ENCODE data around the gene PRM1. TPM values are rescaled to one million over a fixed set of nuclear protein-coding genes. Genes with fewer than 3 reads are reported as not detected.

PRM1 gene
- polyA plus RNA-seq, 6 donors from 2014 or later, result not detected

DNA sequence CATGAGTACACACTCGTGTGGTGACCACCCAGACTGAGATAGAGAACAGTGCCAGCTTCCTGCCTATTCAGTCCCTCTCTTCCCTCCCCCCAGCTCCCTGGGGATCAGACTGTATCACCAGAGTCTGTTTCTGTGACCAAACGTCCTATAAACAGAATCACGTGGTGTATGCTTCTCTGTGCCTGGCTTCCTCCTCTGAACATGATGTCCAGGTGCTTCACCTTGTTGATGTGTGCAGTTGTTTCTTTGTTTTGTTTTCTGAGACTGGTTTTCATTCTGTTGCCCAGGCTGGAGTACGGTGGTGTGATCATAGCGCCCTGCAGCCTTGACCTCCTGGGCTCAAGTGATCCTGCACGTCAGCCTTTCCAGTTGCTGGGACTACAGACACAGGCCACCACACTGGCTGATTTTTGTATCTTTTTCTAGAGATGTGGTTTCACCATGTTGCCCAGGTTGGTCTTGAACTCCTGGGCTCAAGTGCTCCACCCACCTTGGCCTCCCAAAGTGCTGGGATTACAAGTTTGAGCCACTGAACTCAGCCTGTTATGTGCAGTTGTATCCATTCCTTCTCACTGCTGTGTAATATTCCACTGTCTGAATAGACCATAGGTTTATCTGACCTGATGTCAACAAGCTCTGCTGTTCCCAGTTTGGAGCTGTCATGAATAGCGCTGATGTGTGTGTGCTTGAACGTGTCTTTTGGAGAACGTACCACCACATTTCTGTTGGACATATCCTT is 28.9 kb upstream of the PRM1 start:
- DNase-seq (peak; percentile 82), ATAC-seq (ENCODE audit: low read depth in 2 of 2) (peak; percentile 52 to 56)
- Mint-ChIP-seq H3K9me3 (peaks cover 0 to 3% (median 0%) of the 10 kb centered on the region in 7 donors), H3K4me1 (peaks cover 52 to 97% (median 86%) of the 10 kb centered on the region in 3 donors), H3K27ac (peak overlapping the region; percentile 87 to 99 (median 99)), H3K36me3 (no peaks in the 10 kb centered on the region), H3K27me3 (no peaks in the 10 kb centered on the region), H3K4me3 (peak overlapping the region; percentile 50 to 90 (median 78))

- peaks cover 49 to 95% (median 75%) of the 10 kb centered on the region in 3 donors for H3K4me1 Mint-ChIP-seq
- ATAC-seq (ENCODE audit: low read depth in 2 of 2) (peak; percentile 51 to 52), DNase-seq (peak; percentile 76)
- H3K27ac Mint-ChIP-seq, result peak overlapping the region; percentile 70 to 99 (median 90)
- peak overlapping the region; percentile 28 to 83 (median 79) for H3K4me3 Mint-ChIP-seq
- H3K27me3 Mint-ChIP-seq, result no peaks in the 10 kb centered on the region
- peaks cover 0 to 3% (median 0%) of the 10 kb centered on the region in 7 donors for H3K9me3 Mint-ChIP-seq
- no peaks in the 10 kb centered on the region for H3K36me3 Mint-ChIP-seq
Observed at GRCh38 chr16:11308493-11309283, 27.6 kb upstream of the PRM1 start.

GRCh38 chr16:11307639-11308492 is 26.7 kb upstream of the PRM1 start:
- Mint-ChIP-seq H3K9me3 (peaks cover 0 to 3% (median 0%) of the 10 kb centered on the region in 7 donors), H3K27me3 (no peaks in the 10 kb centered on the region), H3K36me3 (no peaks in the 10 kb centered on the region), H3K4me3 (peak overlapping the region in 5 of 8 donors; percentile 28 to 79 (median 50)), H3K4me1 (peaks cover 42 to 89% (median 74%) of the 10 kb centered on the region in 3 donors), H3K27ac (peak overlapping the region in 5 of 6 donors; percentile 47 to 99 (median 87))
- ATAC-seq (ENCODE audit: low read depth in 2 of 2), result no peak
- DNase-seq, result no peak

GRCh38 chr16:11306997-11307638 is 26.0 kb upstream of the PRM1 start:
- Mint-ChIP-seq H3K4me3 (peak overlapping the region in 6 of 8 donors; percentile 35 to 86 (median 61)), H3K36me3 (no peaks in the 10 kb centered on the region), H3K9me3 (peaks cover 0 to 3% (median 0%) of the 10 kb centered on the region in 7 donors), H3K4me1 (peaks cover 41 to 84% (median 70%) of the 10 kb centered on the region in 3 donors), H3K27me3 (no peaks in the 10 kb centered on the region), H3K27ac (peak overlapping the region in 2 of 6 donors; percentile 48 to 70)
- ATAC-seq (ENCODE audit: low read depth in 2 of 2) (no peak), DNase-seq (no peak)

DNA sequence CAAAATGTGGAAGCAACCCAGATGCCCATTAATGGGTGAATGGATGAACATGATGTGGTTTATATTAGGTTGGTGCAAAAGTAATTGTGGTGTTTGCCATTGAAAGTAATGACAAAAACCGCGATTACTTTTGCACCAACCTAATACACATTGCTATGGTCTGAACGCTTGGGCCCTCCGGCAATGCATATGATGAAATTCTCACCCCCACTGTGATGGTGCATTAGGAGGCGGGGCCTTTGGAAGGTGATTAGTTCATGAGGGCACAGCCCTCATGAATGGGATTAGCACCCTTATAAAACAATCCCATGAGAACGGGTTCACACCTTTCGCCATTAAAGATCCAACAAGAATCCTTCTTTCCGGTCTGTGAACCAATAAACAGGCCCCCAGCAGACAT is 25.3 kb upstream of the PRM1 start:
- DNase-seq (no peak), ATAC-seq (ENCODE audit: low read depth in 2 of 2) (no peak)
- Mint-ChIP-seq H3K4me1 (peaks cover 40 to 78% (median 63%) of the 10 kb centered on the region in 3 donors), H3K27me3 (no peaks in the 10 kb centered on the region), H3K36me3 (no peaks in the 10 kb centered on the region), H3K4me3 (peak overlapping the region in 3 of 8 donors; percentile 25 to 68 (median 38)), H3K9me3 (peaks cover 0 to 3% (median 0%) of the 10 kb centered on the region in 7 donors), H3K27ac (peak overlapping the region in 1 of 6 donors; percentile 57)

- no peaks in the 10 kb centered on the region for H3K27me3 Mint-ChIP-seq
- no peak for DNase-seq
- H3K9me3 Mint-ChIP-seq, result peaks cover 0 to 3% (median 0%) of the 10 kb centered on the region in 7 donors
- no peak for ATAC-seq (ENCODE audit: low read depth in 2 of 2)
- no peaks in the 10 kb centered on the region for H3K36me3 Mint-ChIP-seq
- peaks cover 38 to 72% (median 54%) of the 10 kb centered on the region in 3 donors for H3K4me1 Mint-ChIP-seq
- H3K27ac Mint-ChIP-seq, result peak overlapping the region in 1 of 6 donors; percentile 17
- H3K4me3 Mint-ChIP-seq, result no peak overlapping the region
Observed at GRCh38 chr16:11303405-11304138, 22.4 kb upstream of the PRM1 start.

DNA sequence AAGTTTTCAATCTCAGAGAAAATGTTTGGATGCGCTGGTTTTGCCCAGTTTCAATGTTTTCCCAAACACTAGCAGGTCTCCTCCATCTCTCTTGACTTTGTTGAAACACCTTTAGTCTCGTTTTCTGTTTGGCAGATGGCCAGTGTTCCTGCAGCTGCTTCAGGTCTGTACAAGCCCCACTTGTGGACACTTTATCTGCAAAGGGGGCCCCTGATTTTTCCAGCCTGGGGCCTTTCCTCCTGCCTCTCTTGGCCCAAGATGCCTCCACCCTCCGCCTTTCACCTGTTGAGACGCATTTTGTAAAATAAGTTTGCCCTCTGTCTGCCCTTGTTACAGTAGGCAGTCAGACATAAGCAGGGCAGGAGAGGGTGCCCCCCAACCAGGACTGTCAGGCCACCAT is 21.8 kb upstream of the PRM1 start:
- H3K27me3 Mint-ChIP-seq, result no peaks in the 10 kb centered on the region
- peaks cover 38 to 72% (median 54%) of the 10 kb centered on the region in 3 donors for H3K4me1 Mint-ChIP-seq
- no peak for DNase-seq
- peak overlapping the region in 1 of 8 donors; percentile 47 for H3K4me3 Mint-ChIP-seq
- peak overlapping the region in 1 of 6 donors; percentile 17 for H3K27ac Mint-ChIP-seq
- no peak for ATAC-seq (ENCODE audit: low read depth in 2 of 2)
- no peaks in the 10 kb centered on the region for H3K36me3 Mint-ChIP-seq
- H3K9me3 Mint-ChIP-seq, result peaks cover 0 to 3% (median 0%) of the 10 kb centered on the region in 7 donors

DNA sequence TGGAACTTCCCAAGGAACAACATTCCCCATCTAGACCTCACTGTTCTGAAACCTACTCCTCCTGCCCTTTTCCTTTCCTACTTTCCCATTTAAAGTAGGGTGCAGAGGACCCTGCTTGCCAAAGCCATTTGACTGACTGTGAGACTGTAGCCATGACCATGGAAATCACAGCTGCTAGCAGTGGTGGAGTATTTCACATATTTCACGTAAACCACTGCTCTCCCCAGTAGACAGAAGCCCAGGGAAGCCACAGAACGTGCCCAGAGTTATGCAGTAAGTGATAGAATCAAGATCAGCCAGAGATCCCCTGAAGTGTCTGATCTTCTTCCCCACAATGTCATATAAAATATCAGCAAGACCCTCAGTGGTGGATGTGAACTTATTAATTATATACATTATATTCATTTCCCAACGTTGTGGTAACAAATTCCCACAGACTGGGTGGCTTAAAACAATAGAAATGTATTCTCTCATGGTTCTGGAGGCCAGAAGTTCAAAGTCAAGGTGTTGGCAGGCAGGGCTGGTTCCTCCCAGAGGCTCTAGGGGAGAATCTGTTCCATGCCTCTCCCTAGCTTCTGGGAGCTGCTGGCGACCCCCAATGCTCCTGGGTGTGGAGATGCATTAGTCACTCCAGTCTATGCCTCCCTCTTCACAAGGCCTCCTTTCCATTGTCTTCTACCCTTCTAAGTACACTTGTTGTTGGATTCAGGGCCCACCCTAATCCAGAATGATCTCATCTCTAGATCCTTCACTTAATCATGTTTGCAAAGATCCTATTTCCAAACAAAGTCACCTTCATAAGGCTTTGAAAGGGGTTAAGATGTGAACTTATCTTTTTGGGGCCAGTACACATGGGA is 20.7 kb upstream of the PRM1 start:
- ATAC-seq (ENCODE audit: low read depth in 2 of 2), result no peak
- peaks cover 42 to 72% (median 55%) of the 10 kb centered on the region in 3 donors for H3K4me1 Mint-ChIP-seq
- H3K27ac Mint-ChIP-seq, result peak overlapping the region in 3 of 6 donors; percentile 28 to 65 (median 37)
- H3K27me3 Mint-ChIP-seq, result no peaks in the 10 kb centered on the region
- H3K9me3 Mint-ChIP-seq, result no peaks in the 10 kb centered on the region
- H3K4me3 Mint-ChIP-seq, result peak overlapping the region in 2 of 8 donors; percentile 30 to 41
- no peak for DNase-seq
- H3K36me3 Mint-ChIP-seq, result no peaks in the 10 kb centered on the region

- no peak overlapping the region for H3K27ac Mint-ChIP-seq
- ATAC-seq (ENCODE audit: low read depth in 2 of 2), result no peak
- DNase-seq, result no peak
- peak overlapping the region in 1 of 8 donors; percentile 49 for H3K4me3 Mint-ChIP-seq
- H3K4me1 Mint-ChIP-seq, result peaks cover 42 to 71% (median 50%) of the 10 kb centered on the region in 3 donors
- no peaks in the 10 kb centered on the region for H3K27me3 Mint-ChIP-seq
- H3K36me3 Mint-ChIP-seq, result no peaks in the 10 kb centered on the region
- no peaks in the 10 kb centered on the region for H3K9me3 Mint-ChIP-seq
Observed at GRCh38 chr16:11300560-11300892, 19.4 kb upstream of the PRM1 start.

DNA sequence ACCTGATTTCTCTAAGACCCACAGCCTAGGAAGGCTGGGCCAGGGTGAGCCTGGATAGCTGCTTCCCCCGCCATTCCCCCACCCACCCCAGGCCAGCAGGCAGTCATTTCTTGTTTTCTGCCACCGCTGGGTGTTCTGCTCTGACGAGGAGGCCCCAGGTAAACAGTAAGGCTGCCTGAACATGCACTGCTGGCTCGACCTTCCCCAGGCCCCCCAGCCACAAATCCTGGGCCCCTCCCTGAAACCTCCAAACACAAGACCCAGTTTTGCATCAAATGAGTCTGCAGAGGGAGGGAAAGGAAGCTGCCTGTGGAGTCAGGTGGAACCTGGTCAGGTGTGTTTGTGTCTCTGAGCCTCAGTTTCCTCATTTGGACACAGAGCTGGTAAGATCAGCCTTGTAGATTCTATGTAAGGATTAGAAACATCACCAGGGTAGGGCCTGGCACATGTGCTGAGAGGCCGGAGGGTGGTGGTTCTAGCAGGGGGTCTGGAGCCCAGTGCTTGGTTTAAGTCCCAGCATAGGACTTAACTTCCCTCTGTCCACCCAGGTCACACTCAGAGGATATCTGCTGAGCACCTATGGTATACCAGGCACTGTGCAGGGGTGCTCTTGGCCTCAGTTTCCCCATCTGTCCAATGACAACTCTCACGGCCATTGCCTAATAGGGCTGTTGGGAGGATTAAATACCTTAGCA is 18.9 kb upstream of the PRM1 start:
- no peak for ATAC-seq (ENCODE audit: low read depth in 2 of 2)
- peak; percentile 26 for DNase-seq
- Mint-ChIP-seq H3K9me3 (no peaks in the 10 kb centered on the region), H3K27ac (peak overlapping the region in 3 of 6 donors; percentile 85 to 97 (median 94)), H3K4me1 (peaks cover 41 to 71% (median 48%) of the 10 kb centered on the region in 3 donors), H3K27me3 (no peaks in the 10 kb centered on the region), H3K36me3 (no peaks in the 10 kb centered on the region), H3K4me3 (peak overlapping the region in 6 of 8 donors; percentile 12 to 84 (median 60))

All from naive B cell (primary cell).